Measurements from ENCODE around the gene PRTFDC1.
"Not testable (repeated sequence)": the region's sequence is repeated elsewhere in the genome, so short reads cannot be mapped to it uniquely, and the experiment has no call there.

PRTFDC1 gene

GRCh38 chr10:24952143-24952706, at the start of gene PRTFDC1:
PRTFDC1 (minus strand) TSS chr10:24952606; CDS start chr10:24952575, 31 bp downstream.
- peak; percentile 29 to 30 for DNase-seq

GRCh38 chr10:24998044-24998443, 45.6 kb upstream of the PRTFDC1 start:
- DNase-seq: no peak

GRCh38 chr10:24995072-24995471, 42.7 kb upstream of the PRTFDC1 start:
- no peak for DNase-seq

GRCh38 chr10:24993237-24993958, 41.0 kb upstream of the PRTFDC1 start:
- no peak for DNase-seq

- no peak for DNase-seq
Measured at GRCh38 chr10:24992512-24993133, 40.2 kb upstream of the PRTFDC1 start.

- DNase-seq: no peak
Measured at GRCh38 chr10:24991298-24991697, 38.9 kb upstream of the PRTFDC1 start.

- no peak for DNase-seq
Measured at GRCh38 chr10:24989867-24990266, 37.5 kb upstream of the PRTFDC1 start.

GRCh38 chr10:24988831-24989640, 36.6 kb upstream of the PRTFDC1 start:
- DNase-seq: no peak

GRCh38 chr10:24984906-24985305, 32.5 kb upstream of the PRTFDC1 start:
- no peak for DNase-seq

GRCh38 chr10:24983946-24984345, 31.5 kb upstream of the PRTFDC1 start:
- no peak for DNase-seq

- no peak for DNase-seq
Measured at GRCh38 chr10:24983130-24983529, 30.7 kb upstream of the PRTFDC1 start.

GRCh38 chr10:24982319-24983112, 30.1 kb upstream of the PRTFDC1 start:
- DNase-seq: no peak

GRCh38 chr10:24981161-24981710, 28.8 kb upstream of the PRTFDC1 start:
- DNase-seq: no peak

- DNase-seq: no peak
Measured at GRCh38 chr10:24979685-24980084, 27.3 kb upstream of the PRTFDC1 start.

GRCh38 chr10:24974976-24975375, 22.6 kb upstream of the PRTFDC1 start:
- no peak for DNase-seq

GRCh38 chr10:24973163-24973562, 20.8 kb upstream of the PRTFDC1 start:
- no peak for DNase-seq

- no peak for DNase-seq
Measured at GRCh38 chr10:24971374-24971773, 19.0 kb upstream of the PRTFDC1 start.

- no peak for DNase-seq
Measured at GRCh38 chr10:24969841-24970281, 17.5 kb upstream of the PRTFDC1 start.

GRCh38 chr10:24968951-24969350, 16.5 kb upstream of the PRTFDC1 start:
- not testable (repeated sequence) for DNase-seq

- no peak for DNase-seq
Measured at GRCh38 chr10:24968349-24968748, 15.9 kb upstream of the PRTFDC1 start.

GRCh38 chr10:24966962-24967481, 14.6 kb upstream of the PRTFDC1 start:
- DNase-seq: no peak

- no peak for DNase-seq
Measured at GRCh38 chr10:24965051-24965450, 12.6 kb upstream of the PRTFDC1 start.

Measured in activated CD4-positive, alpha-beta T cell treated with anti-CD3 and anti-CD28 coated beads, Interleukin-2, amount 50 U/mL, for 48 hours (primary cell).